ENCODE measurements around the gene CDC73. TPM values are rescaled to one million over a fixed set of nuclear protein-coding genes. Genes with fewer than 3 reads are reported as not detected.
A peak's percentile ranks its signal among the peaks of the same experiment; 100 is the strongest.
"Not testable (repeated sequence)": the region's sequence is repeated elsewhere in the genome, so short reads cannot be mapped to it uniquely, and the experiment has no call there.

CDC73 gene
- total RNA-seq, 1 donor from 2014 or later: 20.1 TPM

DNA sequence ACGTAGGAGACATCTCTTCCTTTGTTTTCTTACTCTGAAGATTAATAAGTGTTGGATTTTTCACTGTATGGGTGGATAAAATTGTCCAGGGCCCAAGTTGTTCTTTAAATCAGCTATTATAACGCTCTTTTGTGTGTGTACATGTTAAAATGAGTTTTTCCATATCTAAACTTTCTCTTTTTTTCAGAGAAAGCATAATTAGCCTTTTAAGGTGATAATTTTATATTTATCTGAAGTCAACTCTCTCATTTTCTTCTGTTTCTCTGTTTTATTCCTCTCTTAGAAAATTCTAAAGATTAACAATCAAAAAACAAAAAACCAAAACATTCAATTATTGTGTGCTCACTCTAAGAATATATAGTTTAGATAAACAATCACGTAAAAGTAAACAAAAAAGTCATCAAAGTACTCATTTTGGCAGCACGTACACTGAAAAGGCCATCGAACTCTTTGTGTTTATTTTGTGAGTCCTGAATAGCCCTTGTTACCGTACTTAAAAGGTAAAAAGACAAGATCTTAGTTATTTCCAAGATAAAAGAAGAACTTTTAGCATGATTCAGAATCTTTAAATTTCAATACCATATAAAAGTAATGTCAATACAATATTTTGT, 7.2 kb upstream of the CDC73 start:
- TF ChIP-seq, protein P1, sequence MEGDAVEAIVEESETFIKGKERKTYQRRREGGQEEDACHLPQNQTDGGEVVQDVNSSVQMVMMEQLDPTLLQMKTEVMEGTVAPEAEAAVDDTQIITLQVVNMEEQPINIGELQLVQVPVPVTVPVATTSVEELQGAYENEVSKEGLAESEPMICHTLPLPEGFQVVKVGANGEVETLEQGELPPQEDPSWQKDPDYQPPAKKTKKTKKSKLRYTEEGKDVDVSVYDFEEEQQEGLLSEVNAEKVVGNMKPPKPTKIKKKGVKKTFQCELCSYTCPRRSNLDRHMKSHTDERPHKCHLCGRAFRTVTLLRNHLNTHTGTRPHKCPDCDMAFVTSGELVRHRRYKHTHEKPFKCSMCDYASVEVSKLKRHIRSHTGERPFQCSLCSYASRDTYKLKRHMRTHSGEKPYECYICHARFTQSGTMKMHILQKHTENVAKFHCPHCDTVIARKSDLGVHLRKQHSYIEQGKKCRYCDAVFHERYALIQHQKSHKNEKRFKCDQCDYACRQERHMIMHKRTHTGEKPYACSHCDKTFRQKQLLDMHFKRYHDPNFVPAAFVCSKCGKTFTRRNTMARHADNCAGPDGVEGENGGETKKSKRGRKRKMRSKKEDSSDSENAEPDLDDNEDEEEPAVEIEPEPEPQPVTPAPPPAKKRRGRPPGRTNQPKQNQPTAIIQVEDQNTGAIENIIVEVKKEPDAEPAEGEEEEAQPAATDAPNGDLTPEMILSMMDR (IDR thresholded peaks at IDR 0.05; ENCODE audit: insufficient read depth, low read length, poor library complexity, severe bottlenecking): no peak
- H3K4me3 ChIP-seq (ENCODE audit: low read depth, low read length): no peak overlapping the region
- H3K36me3 ChIP-seq (ENCODE audit: control insufficient read depth, insufficient read depth, low read length): no peaks in the 10 kb centered on the region
- DNase-seq (ENCODE audit: low read depth): no peak
- no peaks in the 10 kb centered on the region for H3K27me3 ChIP-seq (ENCODE audit: control insufficient read depth, insufficient read depth, low read length)

DNA sequence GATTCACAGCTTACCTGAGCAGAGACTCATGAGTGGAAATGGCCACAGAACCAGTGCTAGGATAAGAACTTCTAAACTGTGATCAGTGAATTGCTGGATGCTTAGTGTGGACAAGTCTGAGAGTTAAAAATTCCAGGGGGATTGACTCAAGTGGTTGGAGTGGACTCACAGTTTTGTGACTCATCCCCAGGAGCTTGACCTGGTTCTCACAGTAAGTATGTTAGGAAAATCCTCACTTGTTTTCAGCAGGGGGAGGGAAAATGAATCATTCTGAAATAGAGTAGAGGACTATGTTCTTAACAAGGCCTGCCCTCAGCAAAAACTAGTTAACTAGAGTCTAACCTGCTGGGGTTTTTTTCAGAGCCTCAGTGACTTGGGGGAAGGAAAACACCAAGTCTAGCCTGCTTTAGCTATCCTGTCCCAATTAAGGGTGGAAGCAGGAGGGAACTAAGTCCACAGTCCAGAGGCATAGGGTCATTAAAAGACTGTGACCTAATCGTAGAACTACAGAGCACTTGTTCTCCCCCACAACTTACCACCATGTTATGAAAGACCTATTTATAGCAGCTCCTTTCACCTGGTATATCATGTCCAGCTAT, 6.1 kb upstream of the CDC73 start:
- Histone ChIP-seq H3K36me3 (ENCODE audit: control insufficient read depth, insufficient read depth, low read length) (no peaks in the 10 kb centered on the region), H3K4me3 (ENCODE audit: low read depth, low read length) (no peak overlapping the region), H3K27me3 (ENCODE audit: control insufficient read depth, insufficient read depth, low read length) (no peaks in the 10 kb centered on the region)
- DNase-seq (ENCODE audit: low read depth): peak; percentile 100
- TF ChIP-seq, protein P1 (IDR thresholded peaks at IDR 0.05; ENCODE audit: insufficient read depth, low read length, poor library complexity, severe bottlenecking): no peak

DNA sequence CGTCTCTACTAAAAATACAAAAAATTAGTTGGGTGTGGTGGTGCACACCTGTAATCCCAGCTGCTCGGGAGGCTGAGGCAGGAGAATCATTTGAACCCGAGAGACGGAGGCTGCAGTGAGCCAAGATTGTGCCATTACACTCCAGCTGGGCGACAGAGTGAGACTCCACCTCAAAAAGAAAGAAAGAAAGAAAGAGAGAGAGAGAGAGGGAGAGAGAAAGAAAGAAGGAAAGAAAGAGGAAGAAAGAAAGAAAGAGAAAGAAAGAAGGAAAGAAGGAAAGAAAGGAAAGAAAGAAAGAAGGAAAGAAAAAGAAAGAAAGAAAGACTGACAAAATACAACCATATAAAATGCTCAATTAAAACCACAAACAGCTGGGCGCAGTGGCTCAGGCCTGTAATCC, 4.7 kb upstream of the CDC73 start:
- not testable (repeated sequence) for DNase-seq (ENCODE audit: low read depth)

DNA sequence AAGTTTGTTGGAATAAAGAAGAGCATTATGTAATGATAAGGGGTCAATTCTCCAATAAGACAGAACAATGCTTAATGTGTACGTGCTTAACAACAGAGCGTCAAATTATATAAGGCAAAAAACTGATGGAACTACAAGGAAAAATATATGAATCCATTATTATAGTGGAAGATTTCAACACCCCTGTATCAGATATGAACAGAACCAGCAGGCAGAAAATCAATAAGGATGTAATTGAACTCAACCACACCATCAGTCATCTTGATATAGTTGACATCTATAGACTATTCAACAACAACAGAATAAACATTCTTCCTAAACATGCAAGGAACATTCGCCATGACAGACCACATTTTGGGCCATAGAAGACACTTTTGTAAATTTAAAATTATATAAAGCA, 3.6 kb upstream of the CDC73 start:
- DNase-seq (ENCODE audit: low read depth): no peak
- Histone ChIP-seq H3K27me3 (ENCODE audit: control insufficient read depth, insufficient read depth, low read length) (no peaks in the 10 kb centered on the region), H3K4me3 (ENCODE audit: low read depth, low read length) (no peak overlapping the region), H3K36me3 (ENCODE audit: control insufficient read depth, insufficient read depth, low read length) (no peaks in the 10 kb centered on the region)
- TF ChIP-seq, protein P1 (IDR thresholded peaks at IDR 0.05; ENCODE audit: insufficient read depth, low read length, poor library complexity, severe bottlenecking): no peak

More for the DNA sequence above, 4.7 kb upstream of the CDC73 start:
- not testable (repeated sequence) for H3K27me3 ChIP-seq (ENCODE audit: control insufficient read depth, insufficient read depth, low read length); H3K36me3 ChIP-seq (ENCODE audit: control insufficient read depth, insufficient read depth, low read length); H3K4me3 ChIP-seq (ENCODE audit: low read depth, low read length)

DNA sequence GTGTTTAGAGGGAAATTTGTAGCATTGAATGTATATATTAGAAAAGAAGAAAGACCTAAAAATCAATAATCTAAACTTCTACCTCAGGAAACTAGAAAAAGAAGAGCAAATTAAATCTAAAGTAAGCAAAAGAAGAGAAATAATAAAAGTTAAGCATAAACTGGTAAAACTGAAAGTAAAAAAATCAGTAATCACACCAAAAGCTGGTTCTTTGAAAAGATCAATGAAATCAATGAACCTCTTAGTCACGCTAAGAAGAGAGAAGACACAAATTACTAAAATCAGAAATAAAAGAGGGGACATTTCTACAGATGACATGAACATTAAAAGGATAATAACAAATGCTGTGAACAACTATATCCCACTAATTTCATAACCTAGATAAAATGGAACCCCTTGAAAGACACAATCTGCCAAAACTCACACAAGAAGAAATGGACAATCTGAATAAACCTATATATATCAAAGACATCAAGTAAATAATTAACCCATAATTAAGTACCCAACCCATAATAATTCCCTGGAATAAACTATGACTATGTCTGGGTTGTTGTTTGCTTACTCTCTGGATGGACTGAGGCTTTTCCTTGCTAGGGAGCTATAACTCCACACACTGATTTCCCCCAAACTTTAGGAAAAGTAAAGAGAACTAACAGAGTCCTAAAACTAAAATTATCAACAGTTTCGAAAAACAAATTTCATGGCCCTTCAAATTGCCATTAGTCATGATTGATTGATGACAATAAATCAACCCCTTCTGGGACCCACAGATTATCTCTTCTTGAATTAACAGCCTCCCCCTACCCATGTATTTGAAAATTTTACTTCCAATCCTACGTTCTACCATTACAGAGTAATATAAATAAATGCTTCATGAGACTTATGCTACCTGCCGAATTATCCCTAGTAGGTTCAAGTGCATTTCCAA, 2.8 kb upstream of the CDC73 start:
- TF ChIP-seq, protein P1 (IDR thresholded peaks at IDR 0.05; ENCODE audit: insufficient read depth, low read length, poor library complexity, severe bottlenecking): no peak
- H3K4me3 ChIP-seq (ENCODE audit: low read depth, low read length): no peak overlapping the region
- no peaks in the 10 kb centered on the region for H3K36me3 ChIP-seq (ENCODE audit: control insufficient read depth, insufficient read depth, low read length)
- H3K27me3 ChIP-seq (ENCODE audit: control insufficient read depth, insufficient read depth, low read length): no peaks in the 10 kb centered on the region
- no peak for DNase-seq (ENCODE audit: low read depth)

DNA sequence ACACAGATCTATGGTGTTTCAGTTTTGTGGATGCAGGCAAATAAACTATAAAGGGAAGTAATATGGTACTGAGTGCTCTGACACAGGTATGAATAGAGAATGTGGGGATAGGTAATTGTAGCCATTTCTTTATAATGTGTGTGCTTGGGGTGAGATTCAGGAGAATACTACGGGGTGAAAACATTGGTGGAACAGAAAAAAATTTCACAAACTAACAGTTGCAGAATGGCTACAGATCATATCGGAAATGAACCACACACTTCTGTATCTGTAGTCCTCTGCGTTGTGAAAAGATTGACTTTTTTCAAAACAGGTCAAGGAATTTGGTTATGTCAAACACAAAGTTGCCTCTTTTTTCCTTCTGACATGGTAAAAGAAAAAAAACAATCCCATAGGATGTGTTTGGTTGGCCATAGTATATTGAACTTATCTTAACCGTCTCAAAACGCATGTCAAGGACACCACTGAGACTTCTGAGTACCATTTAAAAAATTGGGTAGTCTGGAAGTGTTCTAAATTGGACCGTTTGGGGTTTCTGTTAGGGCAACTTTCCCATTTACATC, 1.1 kb upstream of the CDC73 start:
- no peak for DNase-seq (ENCODE audit: low read depth)
- Histone ChIP-seq H3K27me3 (ENCODE audit: control insufficient read depth, insufficient read depth, low read length) (no peaks in the 10 kb centered on the region), H3K36me3 (ENCODE audit: control insufficient read depth, insufficient read depth, low read length) (no peaks in the 10 kb centered on the region), H3K4me3 (ENCODE audit: low read depth, low read length) (no peak overlapping the region)
- TF ChIP-seq, protein P1 (IDR thresholded peaks at IDR 0.05; ENCODE audit: insufficient read depth, low read length, poor library complexity, severe bottlenecking): no peak

Data from kidney epithelial cell (primary cell).